GM19324 (cell line): Measurements from ENCODE around the gene BCAS2.
"Not testable (repeated sequence)": the region's sequence is repeated elsewhere in the genome, so short reads cannot be mapped to it uniquely, and the experiment has no call there.

Experiments used
- ATAC-seq: cut with Tn5 transposase; IDR thresholded peaks from one replicate; pipeline ENCODE4 v1.9.1; 2021; ENCODE audit warnings: mild to moderate bottlenecking, moderate library complexity; ENCODE audit not compliant: unreplicated experiment, low FRiP score

BCAS2 gene

GRCh38 chr1:114581335-114582287 is at the start of gene BCAS2:
Gene BCAS2 (minus strand): TSS chr1:114581615. CDS start chr1:114581591, 24 bp downstream.
- ATAC-seq: peak; percentile 99

GRCh38 chr1:114627107-114627506 is 45.7 kb upstream of the BCAS2 start:
- no peak for ATAC-seq

GRCh38 chr1:114623364-114623763 is 41.9 kb upstream of the BCAS2 start:
- ATAC-seq: no peak

- no peak for ATAC-seq
These were observed 39.0 kb upstream of the BCAS2 start for GRCh38 chr1:114620419-114620818.

- no peak for ATAC-seq
These were observed 37.2 kb upstream of the BCAS2 start for GRCh38 chr1:114618606-114619005.

- ATAC-seq: no peak
These were observed 29.3 kb upstream of the BCAS2 start for GRCh38 chr1:114610546-114611245.

GRCh38 chr1:114609826-114610225 is 28.4 kb upstream of the BCAS2 start:
- ATAC-seq: no peak

- ATAC-seq: no peak
These were observed 27.6 kb upstream of the BCAS2 start for GRCh38 chr1:114609026-114609425.

GRCh38 chr1:114607223-114607622 is 25.8 kb upstream of the BCAS2 start:
- no peak for ATAC-seq

- ATAC-seq: no peak
These were observed 16.5 kb upstream of the BCAS2 start for GRCh38 chr1:114597949-114598348.

GRCh38 chr1:114595602-114596001 is 14.2 kb upstream of the BCAS2 start:
- no peak for ATAC-seq

GRCh38 chr1:114594046-114594445 is 12.6 kb upstream of the BCAS2 start:
- ATAC-seq: no peak

- no peak for ATAC-seq
These were observed 7.7 kb upstream of the BCAS2 start for GRCh38 chr1:114589122-114589521.

GRCh38 chr1:114588196-114588689 is 6.8 kb upstream of the BCAS2 start:
- ATAC-seq: no peak

- no peak for ATAC-seq
These were observed 6.0 kb upstream of the BCAS2 start for GRCh38 chr1:114587203-114587991.

GRCh38 chr1:114586513-114587047 is 5.2 kb upstream of the BCAS2 start:
- no peak for ATAC-seq

GRCh38 chr1:114585231-114585630 is 3.8 kb upstream of the BCAS2 start:
- no peak for ATAC-seq

GRCh38 chr1:114574365-114574764 is 7.0 kb downstream of the BCAS2 start:
- no peak for ATAC-seq

- ATAC-seq: no peak
These were observed 17.3 kb downstream of the BCAS2 start for GRCh38 chr1:114564141-114564540.

- ATAC-seq: not testable (repeated sequence)
These were observed 18.4 kb downstream of the BCAS2 start for GRCh38 chr1:114562978-114563510.
